ENCODE measurements around the gene FHIT. TPM values are rescaled to one million over a fixed set of nuclear protein-coding genes. Genes with fewer than 3 reads are reported as not detected.

The FHIT gene
- total and polyA plus RNA-seq, 10 of the 15 experiments (the other 5 are each of a cell fraction or from before 2014, with no cell fraction given) = 4.2 to 14.9 (median 9.4) TPM

- ChIA-PET CTCF (no interaction called here), POLR2A (no interaction called here), RAD21 (ENCODE audit: unreplicated experiment) (no interaction called here), SMC1A (ENCODE audit: uncharacterized antibody, unreplicated experiment) (no interaction called here)
- no TSS peak for BruUV-seq (replicated peaks)
- no peak overlapping the region for H3K9ac ChIP-seq (ENCODE audit: control insufficient read depth, insufficient read depth, low read length)
- 88% methylated on average over 2 of the region's 2 CpGs for WGBS (ENCODE audit: insufficient coverage, insufficient replicate concordance, low lambda C conversion rate, missing lambda C conversion rate)
- H3K27ac ChIP-seq (ENCODE audit: control insufficient read depth, insufficient read depth) = no peak overlapping the region
- H3K4me3 ChIP-seq = no peak overlapping the region
- H3K79me2 ChIP-seq (ENCODE audit: control insufficient read depth, insufficient read depth, low read length) = no peaks in the 10 kb centered on the region
- in situ Hi-C loops (cut with MboI) = no loop called here
- no peak overlapping the region for H3K4me2 ChIP-seq (ENCODE audit: control insufficient read depth, insufficient read depth)
- H2AFZ ChIP-seq (ENCODE audit: control insufficient read depth, low read depth, low read length) = no peak overlapping the region
- FAIRE-seq (no peak), DNase-seq (ENCODE audit: low read depth, low spot score) (no peak), ATAC-seq (no peak)
- TF ChIP-seq RFX5 (IDR thresholded peaks at IDR 0.05; ENCODE audit: low read depth, low read length) (no peak), EGR1 (IDR thresholded peaks at IDR 0.05; ENCODE audit: borderline replicate concordance in 1 of 2, low read depth in 2 of 2, low read length in 2 of 2) (no peak), POU2F2 (IDR thresholded peaks at IDR 0.05; ENCODE audit: borderline replicate concordance, low read depth, low read length) (no peak), BRCA1 (IDR thresholded peaks at IDR 0.05; ENCODE audit: low read depth, low read length) (no peak), NRF1 (conservative IDR thresholded peaks at IDR 0.05; ENCODE audit: low read depth, low read length) (no peak), SMC3 (IDR thresholded peaks at IDR 0.05; ENCODE audit: borderline replicate concordance, low read length) (no peak), RB1 (IDR thresholded peaks at IDR 0.05; ENCODE audit: borderline replicate concordance) (no peak), E2F8 (IDR thresholded peaks at IDR 0.05; ENCODE audit: low read depth, partially characterized antibody) (no peak), PAX5 (IDR thresholded peaks at IDR 0.05; ENCODE audit: borderline replicate concordance, low read depth, low read length) (no peak), TBL1XR1 (IDR thresholded peaks at IDR 0.05; ENCODE audit: low read depth, low read length) (no peak), TCF7 (IDR thresholded peaks at IDR 0.05; ENCODE audit: borderline replicate concordance) (no peak)
- TF ChIP-seq, protein P1, sequence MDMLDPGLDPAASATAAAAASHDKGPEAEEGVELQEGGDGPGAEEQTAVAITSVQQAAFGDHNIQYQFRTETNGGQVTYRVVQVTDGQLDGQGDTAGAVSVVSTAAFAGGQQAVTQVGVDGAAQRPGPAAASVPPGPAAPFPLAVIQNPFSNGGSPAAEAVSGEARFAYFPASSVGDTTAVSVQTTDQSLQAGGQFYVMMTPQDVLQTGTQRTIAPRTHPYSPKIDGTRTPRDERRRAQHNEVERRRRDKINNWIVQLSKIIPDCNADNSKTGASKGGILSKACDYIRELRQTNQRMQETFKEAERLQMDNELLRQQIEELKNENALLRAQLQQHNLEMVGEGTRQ (IDR thresholded peaks at IDR 0.05; ENCODE audit: borderline replicate concordance, low read depth, low read length) = no peak
- TF ChIP-seq, protein P2, sequence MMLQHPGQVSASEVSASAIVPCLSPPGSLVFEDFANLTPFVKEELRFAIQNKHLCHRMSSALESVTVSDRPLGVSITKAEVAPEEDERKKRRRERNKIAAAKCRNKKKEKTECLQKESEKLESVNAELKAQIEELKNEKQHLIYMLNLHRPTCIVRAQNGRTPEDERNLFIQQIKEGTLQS (IDR thresholded peaks at IDR 0.05; ENCODE audit: borderline replicate concordance, extremely low read depth, low read depth, low read length) = no peak
- TF ChIP-seq, protein P3, sequence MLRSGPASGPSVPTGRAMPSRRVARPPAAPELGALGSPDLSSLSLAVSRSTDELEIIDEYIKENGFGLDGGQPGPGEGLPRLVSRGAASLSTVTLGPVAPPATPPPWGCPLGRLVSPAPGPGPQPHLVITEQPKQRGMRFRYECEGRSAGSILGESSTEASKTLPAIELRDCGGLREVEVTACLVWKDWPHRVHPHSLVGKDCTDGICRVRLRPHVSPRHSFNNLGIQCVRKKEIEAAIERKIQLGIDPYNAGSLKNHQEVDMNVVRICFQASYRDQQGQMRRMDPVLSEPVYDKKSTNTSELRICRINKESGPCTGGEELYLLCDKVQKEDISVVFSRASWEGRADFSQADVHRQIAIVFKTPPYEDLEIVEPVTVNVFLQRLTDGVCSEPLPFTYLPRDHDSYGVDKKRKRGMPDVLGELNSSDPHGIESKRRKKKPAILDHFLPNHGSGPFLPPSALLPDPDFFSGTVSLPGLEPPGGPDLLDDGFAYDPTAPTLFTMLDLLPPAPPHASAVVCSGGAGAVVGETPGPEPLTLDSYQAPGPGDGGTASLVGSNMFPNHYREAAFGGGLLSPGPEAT (IDR thresholded peaks at IDR 0.05; ENCODE audit: low read depth) = no peak
- TF ChIP-seq, protein P4, sequence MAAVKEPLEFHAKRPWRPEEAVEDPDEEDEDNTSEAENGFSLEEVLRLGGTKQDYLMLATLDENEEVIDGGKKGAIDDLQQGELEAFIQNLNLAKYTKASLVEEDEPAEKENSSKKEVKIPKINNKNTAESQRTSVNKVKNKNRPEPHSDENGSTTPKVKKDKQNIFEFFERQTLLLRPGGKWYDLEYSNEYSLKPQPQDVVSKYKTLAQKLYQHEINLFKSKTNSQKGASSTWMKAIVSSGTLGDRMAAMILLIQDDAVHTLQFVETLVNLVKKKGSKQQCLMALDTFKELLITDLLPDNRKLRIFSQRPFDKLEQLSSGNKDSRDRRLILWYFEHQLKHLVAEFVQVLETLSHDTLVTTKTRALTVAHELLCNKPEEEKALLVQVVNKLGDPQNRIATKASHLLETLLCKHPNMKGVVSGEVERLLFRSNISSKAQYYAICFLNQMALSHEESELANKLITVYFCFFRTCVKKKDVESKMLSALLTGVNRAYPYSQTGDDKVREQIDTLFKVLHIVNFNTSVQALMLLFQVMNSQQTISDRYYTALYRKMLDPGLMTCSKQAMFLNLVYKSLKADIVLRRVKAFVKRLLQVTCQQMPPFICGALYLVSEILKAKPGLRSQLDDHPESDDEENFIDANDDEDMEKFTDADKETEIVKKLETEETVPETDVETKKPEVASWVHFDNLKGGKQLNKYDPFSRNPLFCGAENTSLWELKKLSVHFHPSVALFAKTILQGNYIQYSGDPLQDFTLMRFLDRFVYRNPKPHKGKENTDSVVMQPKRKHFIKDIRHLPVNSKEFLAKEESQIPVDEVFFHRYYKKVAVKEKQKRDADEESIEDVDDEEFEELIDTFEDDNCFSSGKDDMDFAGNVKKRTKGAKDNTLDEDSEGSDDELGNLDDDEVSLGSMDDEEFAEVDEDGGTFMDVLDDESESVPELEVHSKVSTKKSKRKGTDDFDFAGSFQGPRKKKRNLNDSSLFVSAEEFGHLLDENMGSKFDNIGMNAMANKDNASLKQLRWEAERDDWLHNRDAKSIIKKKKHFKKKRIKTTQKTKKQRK (IDR thresholded peaks at IDR 0.05; ENCODE audit: low read depth, low read length) = no peak
- no peaks in the 10 kb centered on the region for H3K27me3 ChIP-seq (replicated peaks in 1 of 2; ENCODE audit: control insufficient read depth in 2 of 2, insufficient read depth in 2 of 2, low read length in 1 of 2)
- H3K4me1 ChIP-seq (ENCODE audit: control insufficient read depth, insufficient read depth, low read length) = no peaks in the 10 kb centered on the region
- H3K9me3 ChIP-seq (replicated peaks; ENCODE audit: control insufficient read depth, insufficient read depth, low read length) = no peaks in the 10 kb centered on the region
- intact Hi-C loops (cut with micrococcal nuclease; ENCODE audit: unreplicated experiment) = no loop called here
- H3K36me3 ChIP-seq (ENCODE audit: control insufficient read depth in 2 of 2, insufficient read depth in 2 of 2, low read length in 1 of 2) = no peaks in the 10 kb centered on the region
- H4K20me1 ChIP-seq (ENCODE audit: control insufficient read depth, insufficient read depth) = no peaks in the 10 kb centered on the region
These were observed 1093.2 kb downstream of the FHIT start for GRCh38 chr3:60158035-60158434.
